GM23338 (cell line): ENCODE measurements around the gene STAT3.

ENCODE experiments used
- EZH2 ChIP-seq: fragments of 200-600 bp; sonication (generic); IDR thresholded peaks from one replicate; pipeline ENCODE4 v1.8.0; 2017; ENCODE audit warnings: antibody characterized with exemption, mild to moderate bottlenecking, low read depth; ENCODE audit not compliant: unreplicated experiment
- JUNB ChIP-seq: IDR thresholded peaks from one replicate; pipeline ENCODE4 v1.6.1; 2016; ENCODE audit warnings: antibody characterized with exemption; ENCODE audit not compliant: unreplicated experiment
- POLR2AphosphoS5 ChIP-seq: IDR thresholded peaks from 2 replicates; pipeline ENCODE4 v1.6.1; 2016; ENCODE audit warnings: antibody characterized with exemption, low read depth
- TF ChIP-seq, protein P1 (sequence below), 2 experiments: fragments of 200-600 bp in 1 of 2; sonication (generic) in 1 of 2; conservative IDR thresholded peaks; 2 replicates each; pipeline versions ENCODE4 v1.5.1 to v1.6.1; 2016 to 2017; ENCODE audit warnings: antibody characterized with exemption in 2 of 2, low read depth in 2 of 2, mild to moderate bottlenecking in 2 of 2, moderate library complexity in 1 of 2
- TF ChIP-seq, protein P2 (sequence below): IDR thresholded peaks from one replicate; pipeline ENCODE4 v1.6.1; 2018; ENCODE audit warnings: antibody characterized with exemption; ENCODE audit not compliant: unreplicated experiment

DNA sequence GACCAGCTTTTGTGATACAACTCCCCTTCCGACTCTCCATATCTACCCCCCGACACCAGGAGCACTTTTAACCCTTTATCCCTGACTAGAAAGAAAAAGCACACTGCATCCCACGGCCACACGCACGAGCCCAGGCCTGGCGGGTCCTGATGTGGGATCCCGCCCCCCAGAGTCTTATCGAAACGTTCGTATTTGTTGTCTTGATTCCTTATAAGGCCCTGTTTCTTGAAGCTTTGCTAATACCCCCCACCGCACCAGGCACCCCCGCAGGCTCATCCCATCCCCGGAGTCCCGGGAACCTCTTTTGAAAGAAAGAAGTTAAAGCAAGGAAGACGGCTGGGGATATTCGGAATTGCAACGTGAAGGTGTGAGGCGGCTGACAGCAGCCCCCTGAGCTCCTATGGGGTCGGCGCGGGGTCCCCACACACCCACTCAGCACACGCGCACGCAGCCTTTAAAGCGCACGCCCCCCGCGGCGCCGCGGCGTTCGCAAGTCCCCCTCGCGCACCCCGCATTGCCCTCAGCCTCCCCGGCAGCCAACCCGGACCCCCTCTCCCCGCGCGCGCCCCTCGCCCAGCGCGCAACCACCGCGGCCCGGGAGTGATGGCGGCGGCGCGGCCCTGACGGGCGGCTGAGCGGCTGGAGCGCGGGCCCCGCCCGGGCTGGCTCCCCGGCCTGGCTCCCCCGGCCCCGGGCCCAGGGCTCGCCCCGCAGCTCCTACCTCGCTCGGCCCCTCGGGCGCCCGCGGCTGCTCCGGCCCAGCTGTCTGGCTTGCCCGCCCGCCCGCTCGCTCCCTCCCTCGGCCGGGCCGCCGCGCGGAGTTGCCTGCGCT lies 112.5 kb downstream of the STAT3 start:
- TF ChIP-seq, protein P1, sequence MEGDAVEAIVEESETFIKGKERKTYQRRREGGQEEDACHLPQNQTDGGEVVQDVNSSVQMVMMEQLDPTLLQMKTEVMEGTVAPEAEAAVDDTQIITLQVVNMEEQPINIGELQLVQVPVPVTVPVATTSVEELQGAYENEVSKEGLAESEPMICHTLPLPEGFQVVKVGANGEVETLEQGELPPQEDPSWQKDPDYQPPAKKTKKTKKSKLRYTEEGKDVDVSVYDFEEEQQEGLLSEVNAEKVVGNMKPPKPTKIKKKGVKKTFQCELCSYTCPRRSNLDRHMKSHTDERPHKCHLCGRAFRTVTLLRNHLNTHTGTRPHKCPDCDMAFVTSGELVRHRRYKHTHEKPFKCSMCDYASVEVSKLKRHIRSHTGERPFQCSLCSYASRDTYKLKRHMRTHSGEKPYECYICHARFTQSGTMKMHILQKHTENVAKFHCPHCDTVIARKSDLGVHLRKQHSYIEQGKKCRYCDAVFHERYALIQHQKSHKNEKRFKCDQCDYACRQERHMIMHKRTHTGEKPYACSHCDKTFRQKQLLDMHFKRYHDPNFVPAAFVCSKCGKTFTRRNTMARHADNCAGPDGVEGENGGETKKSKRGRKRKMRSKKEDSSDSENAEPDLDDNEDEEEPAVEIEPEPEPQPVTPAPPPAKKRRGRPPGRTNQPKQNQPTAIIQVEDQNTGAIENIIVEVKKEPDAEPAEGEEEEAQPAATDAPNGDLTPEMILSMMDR (conservative IDR thresholded peaks at IDR 0.05; ENCODE audit: low read depth in 2 of 2) = no peak
- TF ChIP-seq, protein P2, sequence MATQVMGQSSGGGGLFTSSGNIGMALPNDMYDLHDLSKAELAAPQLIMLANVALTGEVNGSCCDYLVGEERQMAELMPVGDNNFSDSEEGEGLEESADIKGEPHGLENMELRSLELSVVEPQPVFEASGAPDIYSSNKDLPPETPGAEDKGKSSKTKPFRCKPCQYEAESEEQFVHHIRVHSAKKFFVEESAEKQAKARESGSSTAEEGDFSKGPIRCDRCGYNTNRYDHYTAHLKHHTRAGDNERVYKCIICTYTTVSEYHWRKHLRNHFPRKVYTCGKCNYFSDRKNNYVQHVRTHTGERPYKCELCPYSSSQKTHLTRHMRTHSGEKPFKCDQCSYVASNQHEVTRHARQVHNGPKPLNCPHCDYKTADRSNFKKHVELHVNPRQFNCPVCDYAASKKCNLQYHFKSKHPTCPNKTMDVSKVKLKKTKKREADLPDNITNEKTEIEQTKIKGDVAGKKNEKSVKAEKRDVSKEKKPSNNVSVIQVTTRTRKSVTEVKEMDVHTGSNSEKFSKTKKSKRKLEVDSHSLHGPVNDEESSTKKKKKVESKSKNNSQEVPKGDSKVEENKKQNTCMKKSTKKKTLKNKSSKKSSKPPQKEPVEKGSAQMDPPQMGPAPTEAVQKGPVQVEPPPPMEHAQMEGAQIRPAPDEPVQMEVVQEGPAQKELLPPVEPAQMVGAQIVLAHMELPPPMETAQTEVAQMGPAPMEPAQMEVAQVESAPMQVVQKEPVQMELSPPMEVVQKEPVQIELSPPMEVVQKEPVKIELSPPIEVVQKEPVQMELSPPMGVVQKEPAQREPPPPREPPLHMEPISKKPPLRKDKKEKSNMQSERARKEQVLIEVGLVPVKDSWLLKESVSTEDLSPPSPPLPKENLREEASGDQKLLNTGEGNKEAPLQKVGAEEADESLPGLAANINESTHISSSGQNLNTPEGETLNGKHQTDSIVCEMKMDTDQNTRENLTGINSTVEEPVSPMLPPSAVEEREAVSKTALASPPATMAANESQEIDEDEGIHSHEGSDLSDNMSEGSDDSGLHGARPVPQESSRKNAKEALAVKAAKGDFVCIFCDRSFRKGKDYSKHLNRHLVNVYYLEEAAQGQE = no peak
- TF ChIP-seq EZH2 (no peak), POLR2AphosphoS5 (no peak; the same call in 1 of the 2 replicates), JUNB (no peak)
